Left cardiac atrium (tissue), 4 donors: Measurements from ENCODE around the gene KCNQ1OT1. TPM values are rescaled to one million over a fixed set of nuclear protein-coding genes. Genes with fewer than 3 reads are reported as not detected.

Experiments used
- ATAC-seq, 2 donors: fragments of 200-7000 bp; cut with Tn5 transposase; one replicate each; pipeline ENCODE4 v1.9.1; 2020; ENCODE audit warnings: mild to moderate bottlenecking in 2 of 2, moderate library complexity in 2 of 2
- DNase-seq: peaks from one replicate; pipeline ENCODE4 v3.0.0-alpha.2; 2020
- intact Hi-C, 2 donors: fragments of 100-400 bp; cut with DNase I; formaldehyde crosslinking; loops; one replicate each; pipeline versions ENCODE4 v1.14.1 to v1.15.1; 2022 to 2023
- total RNA-seq, 2 donors: library from RNA; stranded (reverse); fragmentation: NEBNext Ultra II Directional; extraction: Animal tissue kit (Norgen Biotek cat#: 25700); gene quantifications; one replicate each; pipeline ENCODE4 v1.2.1, GENCODE V29; 2021
- donor health status: DM: no; HTN: yes; CAD: no.
- donor health status: DM: no; HTN: yes; CAD: no; lungs with severe emphysema.
- donor health status: DM: yes; HTN: yes; CAD: no.
- donor health status: Dilated cardiomyopathy.

The KCNQ1OT1 gene
- total RNA-seq, 2 donors from 2014 or later, result 0.59 to 0.81 TPM

DNA sequence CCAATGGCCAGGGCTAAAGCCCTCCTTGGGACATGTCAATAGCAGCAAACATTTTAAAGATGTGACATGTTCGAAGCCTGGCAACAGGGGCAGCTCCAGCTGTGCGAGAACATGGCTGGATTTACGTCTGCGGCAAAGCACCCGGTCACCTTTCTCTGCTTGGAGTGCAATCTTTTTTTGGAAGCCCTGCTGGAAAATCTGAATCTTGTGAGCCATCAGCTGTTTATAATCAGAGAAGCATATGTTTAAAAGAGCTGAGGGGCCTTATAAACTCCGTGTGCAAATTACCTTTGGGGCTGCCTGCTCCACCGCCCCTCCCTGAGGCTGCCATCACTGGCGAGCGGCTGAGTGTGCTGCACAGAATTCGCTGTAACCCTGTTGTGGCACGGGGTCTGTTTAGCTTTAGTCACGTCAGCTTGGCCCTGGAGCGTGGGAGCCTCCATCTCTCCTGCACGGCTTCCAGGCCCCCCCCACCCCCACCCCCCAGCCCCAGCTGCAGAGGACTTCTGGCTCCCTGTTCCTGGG is 9.0 kb upstream of the KCNQ1OT1 start:
- intact Hi-C loops, result no loop called here
- DNase-seq (no peak), ATAC-seq (peak; percentile 36 to 42)

- ATAC-seq, result peak; percentile 39 to 80
- intact Hi-C loops, result no loop called here
- DNase-seq, result peak; percentile 46
These were observed 8.4 kb upstream of the KCNQ1OT1 start for GRCh38 chr11:2708151-2708581.

GRCh38 chr11:2707736-2708135 is 7.9 kb upstream of the KCNQ1OT1 start:
- no peak for ATAC-seq

DNA sequence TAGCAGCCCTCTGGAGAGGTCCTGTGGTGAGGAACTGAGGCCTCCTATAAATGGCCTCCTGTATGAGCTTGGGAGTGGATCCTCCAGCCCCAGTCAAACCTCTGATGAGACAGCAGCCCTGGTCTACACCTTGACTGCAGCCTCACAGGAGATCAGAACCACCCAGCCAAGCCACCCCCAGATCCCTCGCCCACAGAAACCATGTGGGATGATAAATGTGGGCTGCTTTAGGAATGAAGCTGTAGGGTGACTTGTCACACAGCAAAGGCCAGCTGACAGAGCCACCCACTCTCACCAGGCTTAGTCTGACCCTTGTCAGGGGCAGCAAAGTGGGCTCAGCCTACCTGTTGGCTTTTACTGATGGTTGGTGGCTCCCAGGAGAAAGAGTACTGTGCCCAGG is 6.5 kb upstream of the KCNQ1OT1 start:
- DNase-seq (no peak), ATAC-seq (no peak)
- intact Hi-C loops, result no loop called here

More at GRCh38 chr11:2707736-2708135, 7.9 kb upstream of the KCNQ1OT1 start:
- intact Hi-C loops, result no loop called here
- DNase-seq, result no peak

DNA sequence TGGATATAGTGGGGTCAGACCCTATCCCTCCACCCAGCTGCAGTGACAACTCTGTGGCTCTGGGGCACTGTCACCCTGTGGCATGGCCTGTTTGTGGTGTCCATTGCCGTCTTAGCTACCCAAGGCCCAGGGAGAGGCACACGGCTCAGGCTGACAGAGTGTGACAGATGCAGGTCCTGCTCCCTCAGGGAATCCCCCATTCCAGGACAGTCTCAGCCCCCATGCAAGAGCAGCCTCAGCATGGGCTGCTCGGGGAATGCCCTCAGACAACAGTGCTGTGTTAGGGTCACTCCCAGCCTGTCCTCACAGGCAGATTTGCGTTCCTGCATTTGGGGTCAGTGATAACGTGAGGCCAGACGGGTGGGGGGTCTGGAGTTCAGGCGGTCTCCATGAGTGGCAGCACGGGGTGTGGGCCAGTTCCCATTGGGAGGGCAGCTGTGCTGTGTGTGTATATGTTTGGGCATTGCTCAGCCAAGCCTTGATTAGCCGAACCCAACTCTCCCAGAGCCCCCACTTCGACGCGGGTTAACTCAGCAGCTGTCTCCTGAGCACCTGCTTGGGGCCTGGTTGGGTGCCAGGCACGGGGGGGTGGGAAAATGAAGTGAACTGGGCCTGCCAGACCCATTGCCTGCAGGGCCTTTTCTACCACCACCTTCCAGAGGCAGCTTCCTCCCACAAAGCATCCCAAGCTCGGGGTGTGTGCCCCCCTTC is 5.3 kb upstream of the KCNQ1OT1 start:
- intact Hi-C loops, result no loop called here
- ATAC-seq, result no peak
- peak; percentile 12 for DNase-seq

GRCh38 chr11:2704356-2704755 is 4.6 kb upstream of the KCNQ1OT1 start:
- ATAC-seq (no peak), DNase-seq (no peak)
- intact Hi-C loops, result no loop called here

- intact Hi-C loops, result no loop called here
- DNase-seq, result peak; percentile 14
- no peak for ATAC-seq
These were observed 3.8 kb upstream of the KCNQ1OT1 start for GRCh38 chr11:2703363-2704141.

DNA sequence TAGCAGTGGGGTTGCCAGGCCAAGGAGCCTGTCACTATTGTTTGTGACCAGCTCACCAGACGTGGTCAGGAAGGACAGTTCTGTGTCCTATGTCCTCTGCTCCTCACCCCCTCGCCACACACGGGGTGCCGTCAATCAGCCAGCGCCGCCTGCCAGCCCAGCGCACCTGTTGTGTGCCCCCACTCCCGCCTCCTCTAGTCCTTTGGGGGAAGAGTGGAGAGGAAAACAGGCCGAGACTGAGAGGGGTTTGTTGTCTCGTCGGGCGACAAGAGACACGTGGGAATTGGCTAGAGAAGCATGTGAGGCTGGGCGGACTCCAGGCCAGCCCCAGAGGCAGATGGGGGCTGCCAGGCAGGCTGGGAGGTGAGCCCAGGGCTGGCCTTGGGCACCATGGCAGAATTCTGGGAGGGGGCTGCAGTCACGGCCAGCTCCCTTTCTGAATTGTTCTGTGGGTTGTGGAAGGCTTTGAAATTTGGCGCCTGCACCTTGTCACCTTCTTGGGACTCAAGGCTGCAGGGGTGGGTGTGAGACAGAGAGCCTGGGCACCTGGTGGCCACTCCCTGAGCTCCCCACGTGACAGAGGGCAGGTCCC is 3.1 kb upstream of the KCNQ1OT1 start:
- peak; percentile 8 for DNase-seq
- intact Hi-C loops, result no loop called here
- no peak for ATAC-seq

- DNase-seq (no peak), ATAC-seq (no peak)
- intact Hi-C loops, result no loop called here
These were observed 2.2 kb upstream of the KCNQ1OT1 start for GRCh38 chr11:2701898-2702434.

- ATAC-seq (no peak), DNase-seq (peak; percentile 18)
- intact Hi-C loops, result no loop called here
These were observed 1.4 kb upstream of the KCNQ1OT1 start for GRCh38 chr11:2701230-2701629.

DNA sequence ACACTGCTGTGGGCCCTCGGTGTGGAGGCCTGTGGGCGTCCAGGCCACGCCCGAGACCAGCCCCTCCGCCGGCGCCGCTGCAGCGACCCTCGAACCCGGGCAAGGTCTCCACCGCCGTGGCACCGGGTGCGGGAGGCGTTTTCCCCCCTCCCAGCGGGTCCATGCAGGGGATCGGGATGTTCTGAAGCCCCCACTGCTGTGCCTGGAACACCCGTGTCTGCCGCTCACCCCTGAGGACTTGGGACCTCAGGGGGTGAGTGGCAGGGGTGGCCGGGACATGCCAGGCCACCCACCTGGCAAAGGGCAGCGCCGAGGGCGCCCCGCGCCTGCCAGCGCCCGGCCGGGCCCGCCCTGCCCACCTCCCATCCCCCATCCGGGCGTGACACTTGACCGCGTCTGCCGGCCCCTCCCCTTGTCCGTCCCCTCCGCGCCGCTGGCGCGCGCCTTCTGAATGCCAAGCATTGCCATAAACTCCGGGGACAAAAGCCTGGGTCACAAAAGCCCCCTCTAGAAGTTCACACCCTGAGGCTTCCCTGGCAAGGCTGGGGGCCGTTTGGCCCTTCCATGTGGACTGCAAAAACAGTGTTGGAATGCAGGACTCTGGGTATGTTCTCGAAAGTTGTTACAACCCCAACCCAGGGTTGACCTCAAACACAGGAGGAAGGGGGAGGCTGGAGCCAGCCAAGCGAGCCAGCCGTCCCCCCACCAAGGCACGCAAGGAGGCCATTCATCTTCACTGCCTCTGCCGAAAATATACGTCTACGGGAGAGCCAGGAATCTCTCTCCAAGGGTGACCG is 819 bp upstream of the KCNQ1OT1 start:
- peak; percentile 66 to 74 for ATAC-seq
- peak; percentile 82 for DNase-seq
- intact Hi-C loops, result no loop called here

GRCh38 chr11:2699185-2699530 is 636 bp downstream of the KCNQ1OT1 start:
- intact Hi-C loops, result no loop called here
- ATAC-seq (peak; percentile 11 to 32), DNase-seq (peak; percentile 29)

DNA sequence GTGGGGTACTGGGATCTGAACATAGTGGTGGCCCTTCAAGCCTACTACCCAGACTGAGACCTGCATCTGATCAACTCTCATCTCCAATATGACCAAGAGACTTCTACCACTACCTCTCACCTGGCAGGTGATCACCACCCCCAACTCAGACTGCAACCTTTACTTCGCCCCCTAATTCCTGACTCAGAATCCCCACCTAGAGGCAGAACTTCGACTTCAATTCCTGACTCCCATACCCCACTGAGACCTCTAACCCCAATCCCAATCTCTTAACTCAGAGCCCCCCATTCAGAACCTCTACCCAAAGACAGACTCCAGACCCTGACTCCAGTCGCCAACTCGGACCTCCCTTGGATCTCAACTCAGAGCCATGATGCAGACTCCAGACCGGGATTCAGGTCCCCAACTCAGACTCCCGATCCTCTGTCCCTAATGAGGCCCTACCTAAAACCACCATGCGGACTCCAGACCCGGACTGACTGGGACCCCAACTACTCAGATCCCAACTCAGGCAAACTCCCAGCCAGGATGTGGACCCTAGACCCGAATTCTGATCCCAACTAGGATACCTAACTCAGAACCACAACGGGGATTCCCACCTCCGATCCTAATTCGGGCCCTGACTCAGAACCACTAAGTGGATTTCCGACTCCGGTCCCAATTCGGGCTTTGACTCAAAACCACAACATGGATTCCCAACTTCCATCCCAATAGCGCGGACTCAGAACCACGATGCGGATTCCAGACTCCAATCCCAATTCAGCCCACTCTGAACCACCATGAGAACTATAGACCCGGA is 1.2 kb downstream of the KCNQ1OT1 start:
- ATAC-seq, result no peak
- DNase-seq, result peak; percentile 16
- intact Hi-C loops, result no loop called here

DNA sequence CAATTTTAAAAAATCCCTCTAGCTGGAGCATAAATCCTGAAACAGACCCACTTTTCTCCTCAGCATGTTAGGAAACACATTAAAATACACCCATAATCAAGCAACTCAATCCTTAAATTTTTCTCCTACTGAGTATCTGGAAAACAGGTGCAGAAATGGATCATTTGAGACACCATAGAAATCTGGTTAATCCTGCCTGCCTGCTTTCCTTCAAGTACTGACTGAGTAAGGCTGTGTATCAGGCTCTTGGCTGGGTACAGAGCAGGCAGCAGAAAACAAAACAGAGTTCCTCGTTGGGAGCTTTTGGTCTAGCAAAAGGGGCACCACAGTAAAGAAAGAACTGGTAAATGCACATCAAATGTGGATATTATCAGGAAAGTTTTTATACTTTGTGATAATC is 1.9 kb downstream of the KCNQ1OT1 start:
- intact Hi-C loops, result loop anchor here in 1 of 2 donors (2.0 kb wide), 1 partner anchor 187 kb away; the partner anchor contains the start of gene CDKN1C
- DNase-seq (peak; percentile 3), ATAC-seq (no peak)

DNA sequence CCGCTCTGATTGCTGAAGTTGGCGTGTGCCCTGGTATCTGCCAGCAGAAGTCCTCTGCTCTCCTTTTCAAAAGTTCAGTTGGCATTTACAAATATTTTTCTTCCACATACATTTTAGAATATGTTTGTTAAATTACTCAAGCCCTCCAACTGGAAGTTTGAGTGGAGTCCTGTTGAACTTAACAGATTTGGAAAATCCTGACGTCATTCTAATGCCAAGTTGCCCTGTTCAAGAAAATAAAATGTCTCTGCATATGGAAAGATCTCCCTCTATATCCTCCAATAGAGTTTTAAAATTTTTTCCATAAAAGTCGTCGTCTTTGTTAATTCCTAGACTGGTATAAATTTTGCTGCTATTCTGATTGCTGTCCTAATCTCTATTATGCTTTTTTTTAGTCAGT is 3.3 kb downstream of the KCNQ1OT1 start:
- ATAC-seq (no peak), DNase-seq (no peak)
- intact Hi-C loops, result loop anchor here in 1 of 2 donors (2.0 kb wide), 1 partner anchor 188 kb away; the partner anchor contains the start of gene CDKN1C

DNA sequence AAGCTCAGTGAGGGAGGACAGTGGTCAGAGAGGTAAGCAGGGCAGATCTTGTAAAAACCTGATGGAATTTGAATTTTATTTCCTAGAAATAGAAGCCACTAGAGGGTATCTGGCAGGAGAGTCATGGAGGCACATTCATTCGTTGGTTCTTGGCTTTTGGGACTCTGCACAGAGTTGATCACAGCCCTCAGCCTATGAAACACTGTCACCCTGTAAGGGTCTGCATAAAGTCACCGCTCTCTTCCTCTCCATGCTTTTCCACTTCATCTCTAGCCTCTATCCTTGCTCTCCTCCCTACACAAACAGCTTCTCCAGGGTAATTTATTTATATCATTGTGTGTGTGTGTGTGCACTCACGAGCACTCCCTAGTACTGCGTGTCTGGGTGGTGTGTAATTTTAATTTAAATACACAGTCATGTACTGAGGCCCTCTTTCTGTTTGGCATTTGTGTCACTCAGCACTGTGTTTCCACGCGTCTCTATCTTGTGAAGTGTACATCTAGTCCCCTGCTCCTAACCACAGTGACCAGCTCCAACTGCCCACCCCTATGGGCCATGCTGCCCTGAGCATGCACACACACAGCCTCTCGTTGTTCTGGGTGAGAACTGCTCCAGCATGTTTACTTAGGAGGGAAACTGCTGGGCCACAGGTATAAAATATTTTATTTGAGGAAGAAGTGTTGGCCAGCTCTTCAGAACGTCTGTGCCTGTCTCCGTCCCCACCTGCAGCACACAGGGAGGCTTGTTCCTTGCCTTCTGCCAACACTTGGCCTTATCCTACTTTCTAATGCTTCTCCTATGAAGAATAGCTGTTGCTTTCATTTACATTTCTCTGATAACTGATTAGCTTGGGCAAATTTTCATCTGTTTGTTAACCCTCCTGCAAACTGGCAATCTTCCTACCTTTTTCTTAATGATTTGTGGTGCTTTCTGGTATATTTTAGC is 4.5 kb downstream of the KCNQ1OT1 start:
- DNase-seq, result peak; percentile 7
- ATAC-seq, result no peak
- intact Hi-C loops, result no loop called here

DNA sequence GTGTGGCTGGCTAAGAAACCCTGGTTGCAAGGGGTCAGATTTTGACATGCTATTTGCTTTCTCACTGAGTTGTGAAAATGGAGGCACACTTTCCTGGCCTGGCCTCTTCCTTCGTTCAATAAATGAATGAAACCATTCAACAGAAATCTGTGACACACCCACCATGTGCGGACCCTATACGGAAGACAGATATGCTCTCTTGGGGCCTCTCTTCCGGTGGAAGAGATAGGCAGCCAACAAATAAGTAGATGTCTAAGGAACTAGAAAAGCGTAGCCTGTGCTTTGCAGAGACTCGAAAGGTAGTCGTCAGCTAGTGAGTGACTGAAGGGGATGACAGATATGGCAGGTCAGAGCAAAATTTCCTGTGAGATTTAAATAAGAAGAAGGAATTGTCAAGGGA is 5.3 kb downstream of the KCNQ1OT1 start:
- ATAC-seq (no peak), DNase-seq (no peak)
- intact Hi-C loops, result no loop called here
